HL-60 (cell line): ENCODE results near the gene DPH7.

Experiments used
- POLR2AphosphoS5 ChIP-seq: IDR thresholded peaks from 2 replicates; pipeline ENCODE4 v1.6.1; 2012; ENCODE audit warnings: low read depth
- TF ChIP-seq, protein P1 (sequence below): IDR thresholded peaks from one replicate; pipeline ENCODE4 v1.5.1; 2011; ENCODE audit warnings: low read length, control low read depth, inconsistent platforms; ENCODE audit not compliant: insufficient read depth

DNA sequence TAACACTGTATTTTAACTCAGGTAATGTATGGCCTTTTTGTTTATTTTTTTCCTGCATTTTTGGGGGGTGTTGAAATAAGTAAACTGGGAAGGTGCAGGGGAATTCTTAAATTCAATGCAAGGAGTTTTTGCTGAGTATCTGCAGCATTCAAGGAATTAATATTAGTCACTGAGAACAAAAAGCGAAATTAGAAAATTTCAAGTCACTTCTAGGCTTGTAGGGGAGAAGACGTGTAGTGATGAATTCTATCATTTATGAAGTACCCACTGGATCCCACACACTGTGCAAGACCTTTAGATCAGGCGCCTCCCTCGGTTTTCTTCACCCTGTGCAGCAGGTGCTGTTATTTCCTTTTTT, 41.3 kb upstream of the DPH7 start:
- TF ChIP-seq, protein P1, sequence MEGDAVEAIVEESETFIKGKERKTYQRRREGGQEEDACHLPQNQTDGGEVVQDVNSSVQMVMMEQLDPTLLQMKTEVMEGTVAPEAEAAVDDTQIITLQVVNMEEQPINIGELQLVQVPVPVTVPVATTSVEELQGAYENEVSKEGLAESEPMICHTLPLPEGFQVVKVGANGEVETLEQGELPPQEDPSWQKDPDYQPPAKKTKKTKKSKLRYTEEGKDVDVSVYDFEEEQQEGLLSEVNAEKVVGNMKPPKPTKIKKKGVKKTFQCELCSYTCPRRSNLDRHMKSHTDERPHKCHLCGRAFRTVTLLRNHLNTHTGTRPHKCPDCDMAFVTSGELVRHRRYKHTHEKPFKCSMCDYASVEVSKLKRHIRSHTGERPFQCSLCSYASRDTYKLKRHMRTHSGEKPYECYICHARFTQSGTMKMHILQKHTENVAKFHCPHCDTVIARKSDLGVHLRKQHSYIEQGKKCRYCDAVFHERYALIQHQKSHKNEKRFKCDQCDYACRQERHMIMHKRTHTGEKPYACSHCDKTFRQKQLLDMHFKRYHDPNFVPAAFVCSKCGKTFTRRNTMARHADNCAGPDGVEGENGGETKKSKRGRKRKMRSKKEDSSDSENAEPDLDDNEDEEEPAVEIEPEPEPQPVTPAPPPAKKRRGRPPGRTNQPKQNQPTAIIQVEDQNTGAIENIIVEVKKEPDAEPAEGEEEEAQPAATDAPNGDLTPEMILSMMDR, result no peak
- 0 out of 2 replicates have a peak, but pooled peaks have one; percentile 1 for TF ChIP-seq POLR2AphosphoS5
